EH (cell line): ENCODE data around the gene MRAS.
"Not testable (repeated sequence)": the region's sequence is repeated elsewhere in the genome, so short reads cannot be mapped to it uniquely, and the experiment has no call there.

Source experiments
- DNase-seq: peaks from one replicate; pipeline ENCODE4 v3.0.0-alpha.2; 2015; ENCODE audit warnings: low read depth

Gene MRAS

DNA sequence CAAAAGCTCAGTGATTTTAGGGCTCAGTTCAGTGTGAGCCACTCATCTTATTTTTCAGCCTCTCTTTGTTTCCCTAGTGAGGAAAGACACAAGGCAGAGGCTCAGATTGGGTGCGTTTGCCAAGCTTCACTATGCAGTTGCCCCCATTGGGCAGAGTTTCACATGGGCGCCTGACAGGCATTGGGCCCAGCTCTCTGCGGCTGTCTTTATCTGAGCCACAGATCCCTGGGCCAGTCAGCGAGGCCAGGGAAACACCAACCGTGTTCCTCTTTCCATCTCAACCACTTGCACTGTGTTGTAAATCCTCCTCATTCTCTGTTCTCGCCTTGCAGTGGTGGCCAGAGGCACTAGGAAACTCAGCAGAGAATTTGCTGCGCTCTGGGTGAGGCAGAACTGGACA lies 96.9 kb downstream of the MRAS start:
- no peak for DNase-seq

DNA sequence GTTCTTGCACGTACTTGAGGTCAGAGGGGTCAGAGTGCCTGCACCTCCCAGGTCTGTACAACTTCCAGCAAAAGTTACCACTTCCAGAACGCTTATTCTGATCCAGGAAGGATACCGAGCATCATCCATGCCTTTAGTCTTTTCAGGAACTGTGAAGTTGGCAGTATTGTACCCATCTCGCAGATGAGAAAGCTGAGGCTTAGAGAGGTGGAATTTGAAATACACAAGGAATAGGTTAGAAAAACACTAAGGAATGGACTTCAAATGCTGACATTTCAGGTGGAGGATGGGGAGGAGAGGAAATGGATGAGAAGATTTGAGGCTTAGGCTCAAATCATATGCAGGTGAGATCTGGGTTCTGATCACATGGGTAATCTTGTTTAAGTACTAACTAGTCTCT lies 97.3 kb downstream of the MRAS start:
- DNase-seq = no peak

DNA sequence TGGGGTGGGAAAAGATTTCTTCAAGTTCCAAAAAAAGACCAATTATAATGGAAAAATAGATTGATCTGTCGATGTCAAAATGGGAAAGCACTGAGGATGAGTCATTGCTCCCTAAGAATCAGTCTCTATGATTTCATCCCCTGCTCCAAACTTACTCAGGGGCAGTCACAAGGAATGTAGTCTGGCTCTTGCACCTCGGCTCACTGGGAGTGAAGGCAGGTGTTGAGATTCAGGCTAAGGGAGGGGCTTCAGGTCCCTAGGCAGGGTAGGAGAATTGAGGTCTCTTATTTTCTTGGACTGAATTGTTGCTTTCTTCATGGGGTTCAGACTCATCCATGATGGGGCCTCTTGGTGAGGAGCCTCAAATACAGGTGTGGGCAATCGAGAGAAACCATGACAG lies 100.3 kb downstream of the MRAS start:
- no peak for DNase-seq

DNA sequence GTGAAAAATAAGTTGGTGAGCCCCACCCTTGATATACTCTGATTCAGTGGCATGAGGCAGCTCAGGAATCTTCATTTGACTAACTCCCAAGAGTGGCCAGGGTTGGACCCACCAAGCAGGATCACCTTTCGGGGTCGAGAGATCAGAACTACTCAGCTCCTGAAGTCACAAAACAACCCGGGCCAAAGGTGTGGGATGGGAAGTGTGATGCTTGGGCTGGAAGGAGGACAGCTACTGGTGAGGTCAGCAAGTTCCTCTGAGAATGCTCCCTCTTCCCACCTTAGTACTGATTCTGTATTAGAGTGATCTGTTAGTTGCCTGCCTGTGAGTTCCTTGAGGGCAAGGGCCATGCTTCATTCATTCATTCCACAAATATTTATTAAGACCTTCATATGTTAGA lies 101.1 kb downstream of the MRAS start:
- no peak for DNase-seq

DNA sequence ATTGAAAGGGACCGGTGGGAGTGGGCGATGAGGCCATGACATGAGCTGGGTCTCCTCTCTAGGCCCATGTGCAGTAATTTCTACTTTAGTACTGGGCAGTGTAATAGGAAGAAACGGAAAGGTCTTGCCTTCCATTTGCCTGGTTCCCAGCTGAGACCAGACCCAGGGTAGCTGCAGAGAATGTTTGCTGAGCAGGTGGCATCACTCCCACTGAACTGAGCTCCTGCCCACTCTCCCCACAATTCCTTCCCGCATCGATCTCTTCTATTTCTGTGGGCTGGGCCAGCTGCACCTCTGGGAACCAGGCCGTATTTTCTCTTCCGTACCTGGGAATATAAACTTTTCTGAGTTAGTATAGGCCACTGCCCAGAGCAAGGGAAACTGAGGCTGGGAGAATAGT lies 101.8 kb downstream of the MRAS start:
- DNase-seq = no peak

DNA sequence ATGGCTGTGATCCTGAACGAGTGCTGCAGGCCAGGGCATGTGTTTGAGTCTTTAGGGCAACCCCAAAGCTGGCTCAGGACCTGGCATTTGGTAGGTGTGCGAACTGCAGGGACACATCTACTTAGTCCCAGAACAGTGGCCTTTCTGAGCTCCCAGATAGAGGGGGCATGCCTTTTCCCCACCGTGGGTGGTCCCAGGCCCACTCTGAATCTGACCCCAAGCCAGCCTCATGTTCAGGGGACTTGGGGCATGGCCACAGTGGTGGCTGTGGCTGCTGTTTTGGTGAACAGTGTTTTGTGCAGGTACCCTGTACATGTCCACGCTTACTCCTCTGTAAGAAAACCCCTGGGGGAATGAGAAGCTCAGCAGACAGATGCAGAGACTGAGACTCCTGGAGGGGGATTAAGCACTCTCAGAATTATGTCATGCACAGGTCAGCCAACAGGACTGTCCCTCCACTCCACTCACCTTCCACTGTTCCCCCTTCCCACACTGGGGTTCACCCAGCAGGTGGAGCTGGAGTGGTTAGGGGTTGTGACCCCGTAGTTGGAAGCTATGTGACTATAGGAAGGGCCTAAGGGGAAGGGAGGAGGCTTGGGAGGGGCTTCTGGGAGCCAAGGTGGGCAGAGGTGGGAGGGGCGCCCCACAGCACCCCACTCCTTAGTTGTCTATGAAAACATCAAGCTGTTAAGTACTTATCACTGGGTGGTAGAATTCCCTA lies 102.5 kb downstream of the MRAS start:
- DNase-seq = no peak

DNA sequence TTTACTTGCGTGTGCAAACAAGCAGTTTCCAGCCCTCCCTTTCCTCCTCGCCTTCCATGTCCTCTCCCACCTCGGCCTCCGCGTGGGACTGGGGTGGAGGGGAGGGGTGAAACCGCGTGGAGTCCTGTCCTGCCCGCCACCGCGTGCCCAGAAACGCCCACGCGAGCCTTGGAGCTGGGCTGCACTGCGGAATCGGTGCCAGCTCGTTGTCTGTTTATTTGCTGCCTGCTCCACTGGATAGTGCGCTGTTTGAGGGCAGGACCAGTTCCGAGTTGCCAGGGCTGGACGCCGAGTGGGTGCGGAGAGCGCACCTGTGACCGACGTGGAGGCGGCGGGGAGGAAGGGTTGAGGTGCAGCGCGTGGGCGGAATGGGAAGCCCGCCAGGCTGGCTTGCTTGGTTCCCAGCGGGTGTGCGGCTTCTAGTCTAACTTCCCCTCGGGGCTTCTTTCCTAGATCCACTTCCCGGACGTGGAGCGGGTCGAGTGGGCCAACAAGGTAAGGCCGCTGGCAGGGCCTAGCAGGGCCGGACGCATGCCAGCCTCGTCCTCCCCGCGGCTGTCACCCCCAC lies 103.3 kb downstream of the MRAS start:
- no peak for DNase-seq

DNA sequence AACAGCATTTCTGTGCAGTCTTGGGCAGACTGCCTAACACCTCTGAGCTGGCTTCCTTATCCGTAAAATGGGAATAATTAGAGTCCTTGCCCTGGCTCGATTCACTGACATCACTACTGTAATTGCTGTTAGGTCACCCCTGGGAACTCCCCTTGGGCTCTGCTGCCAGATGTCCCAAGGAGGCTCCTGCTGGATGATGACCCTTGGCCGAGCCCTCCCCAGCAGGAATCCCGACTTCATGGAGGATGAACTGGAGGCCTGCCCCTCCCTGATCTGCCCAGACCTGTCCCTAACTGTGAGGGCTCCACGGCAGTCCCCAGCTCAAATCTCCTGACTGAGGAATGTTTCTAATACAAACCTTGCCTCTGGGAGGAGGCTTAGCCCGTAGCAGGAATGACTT lies 104.1 kb downstream of the MRAS start:
- no peak for DNase-seq

DNA sequence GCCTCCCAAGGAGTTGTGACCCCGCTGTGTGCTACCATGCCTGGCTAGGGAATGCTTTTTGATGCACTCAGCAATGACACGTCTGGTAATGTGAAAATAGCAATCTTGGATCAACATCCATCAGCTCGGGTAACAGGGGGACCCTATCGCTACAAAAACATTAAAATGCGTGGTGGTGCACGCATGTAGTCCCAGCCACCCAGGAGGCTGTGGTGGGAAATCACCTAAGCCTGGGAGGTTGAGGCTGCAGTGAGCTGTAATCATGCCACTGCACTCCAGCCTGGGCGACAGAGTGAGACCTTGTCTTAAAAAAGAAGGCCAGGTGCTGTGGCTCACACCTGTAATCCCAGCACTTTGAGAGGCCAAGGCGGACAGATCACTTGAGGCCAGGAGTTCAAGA lies 105.6 kb downstream of the MRAS start:
- DNase-seq = not testable (repeated sequence)
